GM21526 (cell line): ENCODE data around the gene KCNK6.

Source experiments
- ATAC-seq: cut with Tn5 transposase; IDR thresholded peaks from one replicate; pipeline ENCODE4 v1.9.1; 2021; ENCODE audit warnings: moderate library complexity; ENCODE audit not compliant: unreplicated experiment, low FRiP score

The KCNK6 gene

DNA sequence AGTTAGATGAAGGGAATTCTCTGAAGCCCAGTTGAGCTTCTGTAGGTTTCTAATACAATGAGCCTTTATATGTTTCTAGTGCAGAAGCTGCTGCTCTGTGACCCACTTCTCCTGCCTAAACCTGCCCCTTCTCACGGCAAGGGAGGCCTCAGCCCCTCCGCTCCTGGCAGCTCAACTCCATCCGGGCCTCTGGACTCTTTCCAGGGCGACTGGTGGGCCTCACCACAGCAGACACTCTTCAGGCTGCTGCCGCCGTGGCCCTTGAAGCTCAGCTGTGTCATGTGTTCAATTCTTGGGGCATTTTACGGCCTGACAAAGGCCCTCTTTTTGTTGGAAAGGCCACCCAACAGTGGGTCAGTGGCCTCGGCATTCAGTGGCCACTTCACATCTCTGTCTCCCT, 25.6 kb upstream of the KCNK6 start:
- no peak for ATAC-seq

DNA sequence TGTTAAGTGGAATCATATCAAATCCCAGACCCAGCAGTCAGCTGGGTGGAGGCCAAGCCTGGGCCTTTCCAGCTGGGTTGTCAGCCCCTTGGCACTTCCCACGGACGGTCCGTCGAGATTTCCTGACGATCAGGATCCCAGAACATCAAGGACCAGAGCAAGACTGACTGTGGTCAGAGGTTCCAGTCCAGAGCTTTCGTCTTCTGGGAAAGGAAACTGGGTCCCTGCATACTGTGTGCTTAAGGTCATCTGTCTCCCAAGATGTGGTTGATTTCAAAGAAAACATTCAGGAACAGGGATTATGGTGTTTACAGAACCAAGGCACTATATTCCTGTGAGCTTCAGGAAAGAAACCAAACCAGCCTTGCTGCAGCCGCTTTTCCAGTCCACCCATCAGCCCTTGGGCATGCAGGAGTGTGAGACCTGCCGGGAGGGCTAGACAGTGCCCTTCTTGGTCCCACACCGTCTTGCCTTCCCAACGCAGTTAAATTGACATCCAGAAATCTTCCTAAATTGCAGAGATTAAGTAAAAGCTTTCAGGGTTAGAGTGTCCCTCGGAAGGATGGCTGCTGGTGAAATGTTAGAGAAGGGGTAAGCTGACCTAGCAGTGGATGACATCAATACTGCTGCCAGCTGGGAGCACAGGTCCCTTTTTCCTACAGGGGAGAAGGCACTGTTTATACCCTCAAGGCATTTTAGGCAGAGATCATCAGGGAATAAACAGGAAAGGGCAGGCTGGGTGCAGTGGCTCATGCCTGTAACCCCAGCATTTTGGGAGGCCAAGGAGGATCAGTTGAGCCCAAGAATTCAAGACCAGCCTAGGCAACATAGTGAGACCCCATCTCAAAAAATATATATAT, 20.6 kb upstream of the KCNK6 start:
- no peak for ATAC-seq

DNA sequence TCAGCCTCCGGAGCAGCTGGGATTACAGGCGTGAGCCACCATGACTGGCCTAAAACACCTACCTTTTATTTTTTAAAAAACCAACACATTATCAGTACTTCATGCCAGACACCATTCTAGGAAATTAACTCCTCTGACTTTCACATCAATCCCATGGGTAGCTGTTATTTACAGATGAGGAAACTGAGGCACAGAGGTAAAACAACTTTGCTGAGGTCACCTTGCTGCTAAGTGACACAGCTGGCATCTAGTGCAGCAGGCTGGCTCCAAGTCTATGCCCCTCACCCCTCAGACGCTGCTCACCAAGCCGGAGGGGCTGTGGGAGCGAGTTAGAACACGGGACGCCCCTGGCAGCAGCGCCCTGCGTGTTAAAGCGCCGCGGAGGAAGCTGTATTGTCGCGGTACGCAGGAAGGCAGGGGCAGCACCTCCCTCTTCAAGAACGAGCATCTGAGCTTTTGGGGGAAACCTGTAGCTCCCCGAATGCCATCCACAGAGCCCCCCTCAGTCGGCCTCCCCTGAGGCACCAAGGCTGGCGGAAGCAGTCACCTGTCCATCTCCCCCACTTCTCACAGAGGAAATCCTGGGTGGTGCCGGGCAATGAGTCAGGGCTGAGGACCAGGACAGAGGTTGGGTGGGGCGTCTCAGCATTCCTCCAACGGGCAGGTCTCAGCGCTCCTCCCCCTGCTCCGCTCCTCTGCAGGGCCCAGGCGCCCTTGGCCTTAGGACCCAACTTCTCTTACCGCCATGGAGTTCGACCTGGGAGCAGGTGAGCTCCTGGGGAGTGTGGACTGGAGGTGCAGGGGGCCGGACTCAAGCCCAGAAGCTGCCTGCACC, 15.9 kb upstream of the KCNK6 start, which contains the start of gene C19orf33:
Gene C19orf33 (plus strand): TSS at position 735 of the 835 bp plus-strand sequence. CDS start 11 bp downstream, at position 746.
- ATAC-seq: no peak

DNA sequence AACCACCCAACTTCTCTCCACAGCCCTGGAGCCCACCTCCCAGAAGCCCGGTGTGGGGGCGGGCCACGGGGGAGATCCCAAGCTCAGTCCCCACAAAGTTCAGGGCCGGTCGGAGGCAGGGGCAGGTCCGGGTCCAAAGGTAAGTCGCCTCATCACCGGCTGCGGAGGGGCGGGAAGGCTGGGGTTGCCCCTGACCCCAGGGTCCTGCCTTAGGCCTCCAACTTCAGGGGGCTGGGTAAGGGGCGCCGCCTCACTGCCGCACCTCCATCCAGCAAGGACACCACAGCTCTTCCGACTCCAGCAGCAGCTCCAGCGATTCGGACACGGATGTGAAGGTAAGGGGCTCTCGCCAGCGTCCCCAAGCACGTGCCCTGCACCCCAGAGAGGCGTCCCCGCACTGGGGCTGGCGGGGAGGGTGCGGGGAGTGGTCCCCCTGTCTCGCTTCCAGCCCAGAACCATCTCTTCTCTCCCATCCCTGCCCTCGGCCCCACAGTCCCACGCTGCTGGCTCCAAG, 15.2 kb upstream of the KCNK6 start:
- no peak for ATAC-seq

DNA sequence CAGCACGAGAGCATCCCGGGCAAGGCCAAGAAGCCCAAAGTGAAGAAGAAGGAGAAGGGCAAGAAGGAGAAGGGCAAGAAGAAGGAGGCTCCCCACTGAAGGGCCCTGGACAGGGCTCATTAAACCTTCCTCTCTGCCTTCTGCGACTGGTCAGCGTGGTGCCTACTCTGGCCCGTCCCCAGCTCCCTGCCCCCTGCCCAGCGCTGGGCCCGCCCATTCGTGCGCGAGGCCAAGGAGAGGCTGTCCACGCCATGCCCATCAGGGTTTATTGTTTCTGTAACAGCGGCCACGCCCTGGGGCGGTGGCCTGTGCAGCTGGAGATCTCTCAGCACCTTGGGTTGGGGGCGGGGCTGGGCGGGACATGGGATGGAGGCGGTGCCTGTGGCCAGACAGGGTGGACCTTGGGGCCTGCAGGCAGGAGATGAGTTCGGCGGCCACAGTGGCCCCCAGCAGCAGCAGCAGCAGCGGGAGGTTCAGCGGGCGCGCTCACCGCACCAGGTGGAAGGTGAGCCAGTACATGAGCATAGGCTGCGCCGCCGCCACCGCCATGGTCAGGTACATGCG, 14.7 kb upstream of the KCNK6 start:
- ATAC-seq: no peak

DNA sequence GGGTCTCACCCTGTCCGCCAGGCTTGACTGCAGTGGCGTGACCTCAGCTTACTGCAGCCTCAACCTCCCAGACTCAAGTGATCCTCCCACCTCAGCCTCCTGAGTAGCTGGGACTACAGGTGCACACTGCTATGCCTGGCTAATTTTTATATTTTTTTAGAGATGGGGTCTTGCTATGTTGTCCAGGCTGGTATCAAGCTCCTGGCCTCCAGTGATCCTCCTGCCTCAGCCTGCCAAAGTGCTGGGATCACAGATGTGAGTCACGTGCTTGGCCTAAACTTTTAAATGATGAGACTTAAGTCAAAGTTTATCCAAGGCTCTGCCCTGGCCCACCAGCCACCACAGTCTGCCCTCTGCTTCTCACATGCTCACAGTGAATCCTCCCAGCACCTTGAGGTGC, 13.4 kb upstream of the KCNK6 start:
- ATAC-seq: no peak

DNA sequence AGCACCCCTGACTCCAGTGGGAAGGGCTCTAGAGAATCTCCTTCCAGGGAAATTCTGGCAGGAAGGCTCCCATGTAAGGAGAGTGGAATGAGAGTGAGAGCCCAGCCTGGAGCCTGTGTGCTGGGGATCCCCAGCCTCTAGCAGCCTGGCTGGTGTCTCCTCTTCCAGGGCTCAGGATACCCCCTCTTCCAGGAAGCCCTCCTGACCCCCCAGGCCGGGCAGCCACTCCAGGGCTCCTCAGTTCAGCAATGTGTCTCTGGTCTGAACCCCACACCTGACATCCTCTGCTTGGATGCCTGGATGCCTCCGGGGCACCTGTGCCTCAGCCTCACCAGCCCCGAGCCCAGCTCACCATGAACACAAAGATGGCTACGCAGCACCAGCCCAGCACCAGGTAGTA, 12.6 kb upstream of the KCNK6 start:
- no peak for ATAC-seq

DNA sequence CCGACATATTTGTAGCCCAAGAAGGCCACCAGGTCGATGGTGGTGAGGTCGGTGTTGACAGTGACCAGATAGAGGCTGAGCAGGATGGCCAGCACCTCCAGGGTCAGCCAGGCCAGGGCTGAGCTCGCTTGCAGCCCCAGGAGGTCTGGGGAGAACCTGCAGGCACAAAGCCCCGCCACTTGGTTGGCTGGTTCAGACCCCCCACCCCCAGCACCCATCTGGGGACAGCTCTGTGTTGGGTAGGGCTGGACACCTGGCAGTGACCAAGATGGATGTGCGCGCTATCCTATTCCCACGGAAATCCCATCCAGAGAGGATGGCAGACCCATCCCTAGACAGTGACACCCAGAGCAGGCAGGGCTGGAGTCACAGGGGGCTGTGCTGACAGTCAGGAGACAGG, 12.0 kb upstream of the KCNK6 start:
- ATAC-seq: no peak

DNA sequence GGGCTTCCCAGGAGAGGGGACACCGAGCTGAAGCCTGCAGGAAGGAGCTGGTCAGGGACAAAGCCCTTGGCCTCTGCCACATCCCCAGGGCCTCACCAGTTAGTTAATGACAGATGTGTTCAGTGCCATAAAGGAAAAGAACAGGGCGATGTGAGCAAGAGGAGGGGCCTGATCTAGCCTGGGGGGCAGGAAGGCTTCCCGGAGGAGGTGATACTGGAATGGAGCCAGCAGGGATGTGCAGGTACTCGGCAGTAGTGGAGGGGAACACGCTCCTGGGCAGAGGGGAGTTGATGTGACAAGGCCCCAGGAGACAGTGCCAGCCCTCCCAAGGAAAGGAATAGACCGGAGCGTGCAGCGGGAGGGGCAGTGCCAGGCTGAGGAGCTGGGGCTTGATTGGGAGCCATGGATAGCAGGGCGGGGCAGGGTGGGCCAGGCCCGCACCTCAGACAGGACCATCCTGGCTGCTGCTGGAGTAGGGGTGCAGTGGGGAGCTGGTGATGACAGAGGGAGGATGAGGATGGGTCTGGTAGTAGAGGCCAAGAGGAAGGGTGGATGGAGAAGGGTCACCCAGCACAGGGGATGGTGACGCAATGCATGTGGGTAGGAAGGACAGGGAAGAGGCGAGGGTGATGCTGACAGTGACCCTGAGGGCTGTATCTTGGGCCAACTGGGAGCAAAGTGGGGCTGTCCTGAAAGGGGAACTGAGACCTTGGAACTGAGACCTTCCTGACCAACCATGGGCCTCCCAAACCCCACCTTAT, 11.5 kb upstream of the KCNK6 start:
- no peak for ATAC-seq

DNA sequence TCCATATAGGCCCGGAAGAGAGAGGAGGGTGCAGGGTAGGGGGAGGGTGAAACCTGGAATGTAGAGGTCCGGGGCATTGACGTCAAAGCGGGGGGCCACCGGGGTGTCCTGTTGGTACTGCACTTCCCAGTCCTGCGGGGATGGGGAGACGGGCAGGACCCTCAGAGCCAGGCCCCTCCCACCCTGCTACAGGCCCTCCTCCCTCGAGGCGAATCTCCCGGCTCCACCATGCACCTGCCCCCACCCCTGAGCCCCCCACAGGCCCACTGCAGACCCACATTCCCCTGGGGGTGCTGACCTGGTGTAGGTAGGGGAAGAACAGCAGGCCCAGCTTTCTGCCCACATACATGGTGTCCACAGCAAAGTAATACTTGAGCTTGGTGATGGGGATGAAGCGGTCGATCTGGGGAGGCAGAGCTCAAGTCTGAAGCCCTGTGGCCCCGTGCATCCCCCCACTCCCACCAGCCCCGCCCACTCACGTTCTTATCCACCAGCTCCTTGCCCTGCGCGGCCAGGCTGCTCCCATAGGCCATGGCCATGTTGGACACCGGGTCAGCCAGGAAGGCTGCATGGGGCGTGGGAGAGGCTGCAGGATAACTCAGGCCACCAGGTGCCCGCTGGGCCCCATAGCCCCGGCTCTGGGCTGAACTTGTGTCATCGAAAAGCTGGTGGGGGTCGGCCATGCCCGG, 10.6 kb upstream of the KCNK6 start:
- no peak for ATAC-seq

DNA sequence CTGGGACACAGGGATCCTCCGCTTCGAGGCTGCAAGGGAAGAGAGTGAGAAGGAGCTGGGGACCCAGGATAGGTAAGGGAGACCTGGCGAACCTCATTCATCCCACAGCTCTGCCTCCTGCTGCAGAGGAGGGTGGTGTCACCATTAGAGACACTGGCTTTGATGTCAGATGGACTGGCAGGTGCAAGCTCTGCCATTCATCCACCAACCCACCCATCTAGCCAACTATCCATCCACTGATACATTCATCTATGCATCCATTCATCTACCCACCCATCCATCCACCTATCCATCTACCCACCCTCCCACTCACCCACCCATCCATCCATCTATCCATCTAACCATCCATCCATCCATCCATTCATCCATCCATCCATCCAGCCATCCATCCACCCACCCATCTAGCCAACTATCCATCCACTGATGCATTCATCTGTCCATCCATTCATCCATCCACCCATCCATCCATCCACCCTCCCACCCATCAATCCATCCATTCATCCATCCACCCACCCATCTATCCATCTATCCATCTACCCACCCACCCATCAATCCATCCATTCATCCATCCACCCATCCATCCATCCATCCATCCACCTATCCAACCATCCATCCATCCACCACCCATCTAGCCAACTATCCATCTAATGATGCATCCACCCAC, 9.9 kb upstream of the KCNK6 start:
- ATAC-seq: no peak

DNA sequence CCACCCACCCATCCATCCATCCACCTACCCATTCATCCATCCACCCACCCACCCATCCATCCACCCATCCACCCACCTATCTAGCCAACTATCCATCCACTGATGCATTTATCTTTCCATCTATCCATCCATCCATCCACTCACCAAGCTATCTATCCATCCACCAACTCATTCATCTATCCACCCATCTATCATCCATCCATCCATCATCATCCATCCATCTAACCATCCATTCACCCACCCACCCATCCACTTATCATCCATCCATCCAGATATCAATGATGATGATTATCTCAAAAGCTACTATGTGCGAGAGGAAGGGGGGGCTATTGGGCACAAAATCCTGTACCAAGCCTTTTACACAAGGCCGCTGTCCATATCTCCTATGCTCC, 9.4 kb upstream of the KCNK6 start:
- ATAC-seq: no peak

DNA sequence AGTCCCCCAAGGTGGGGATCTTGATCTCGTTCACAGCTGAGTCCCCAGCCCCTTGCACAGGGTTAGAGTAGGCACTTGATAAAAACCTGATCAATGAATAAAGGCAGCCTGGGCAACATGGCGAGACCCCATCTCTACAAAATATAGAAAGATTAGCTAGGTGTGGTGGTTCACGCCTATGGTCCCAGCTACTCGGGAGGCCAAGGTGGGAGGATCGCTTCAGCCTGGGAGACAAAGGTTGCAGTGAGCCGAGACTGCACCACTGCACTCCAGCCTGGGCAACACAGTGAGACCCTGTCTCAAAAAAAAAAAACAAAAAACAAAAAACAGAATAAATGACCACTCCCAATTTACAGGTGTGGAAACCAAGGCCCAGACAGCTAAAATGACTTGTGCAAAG, 8.7 kb upstream of the KCNK6 start:
- ATAC-seq: no peak

DNA sequence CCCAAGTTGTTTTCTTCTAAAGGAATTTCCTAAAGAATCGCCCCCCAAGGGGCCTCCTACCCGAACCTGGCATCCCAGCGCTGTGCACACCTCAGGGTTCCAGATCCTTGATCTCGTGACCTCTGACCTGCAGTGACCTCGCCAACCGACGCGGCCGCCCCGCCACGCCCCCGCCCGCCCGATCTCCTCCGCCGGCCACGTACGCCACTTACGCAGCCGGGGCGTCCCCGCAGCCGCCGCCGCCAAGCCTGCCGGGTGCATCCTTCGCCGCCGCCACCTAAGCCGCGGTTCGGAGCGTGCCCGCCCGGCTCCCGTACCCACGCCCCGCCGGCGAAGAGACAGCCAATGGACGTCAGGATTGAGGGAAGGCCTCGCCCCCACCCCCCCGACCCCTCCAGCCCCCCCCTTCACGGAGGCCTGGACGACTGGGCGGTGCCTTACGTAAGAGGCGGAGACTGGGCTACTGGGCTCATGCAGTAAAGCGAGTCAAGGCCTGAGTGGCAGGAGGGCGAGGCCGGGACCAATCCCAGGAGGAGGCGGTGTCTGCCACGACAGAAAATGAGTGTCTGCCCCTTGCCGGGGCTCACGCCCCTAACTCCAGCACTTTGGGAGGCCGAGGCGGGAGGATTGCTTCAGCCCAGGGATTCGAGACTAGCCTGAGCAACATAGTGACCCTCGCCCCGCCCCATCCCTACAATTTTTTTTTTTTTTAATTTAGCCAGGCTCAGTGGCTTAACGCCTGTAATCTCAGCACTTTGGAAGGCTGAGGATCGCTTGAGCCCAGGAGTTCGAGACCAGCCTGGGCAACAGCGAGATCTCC, 3.8 kb upstream of the KCNK6 start, which contains the start of gene YIF1B:
Gene YIF1B (minus strand): TSS at position 291 of the 820 bp plus-strand sequence. CDS start 30 bp downstream, at position 261.
- peak; percentile 80 for ATAC-seq

DNA sequence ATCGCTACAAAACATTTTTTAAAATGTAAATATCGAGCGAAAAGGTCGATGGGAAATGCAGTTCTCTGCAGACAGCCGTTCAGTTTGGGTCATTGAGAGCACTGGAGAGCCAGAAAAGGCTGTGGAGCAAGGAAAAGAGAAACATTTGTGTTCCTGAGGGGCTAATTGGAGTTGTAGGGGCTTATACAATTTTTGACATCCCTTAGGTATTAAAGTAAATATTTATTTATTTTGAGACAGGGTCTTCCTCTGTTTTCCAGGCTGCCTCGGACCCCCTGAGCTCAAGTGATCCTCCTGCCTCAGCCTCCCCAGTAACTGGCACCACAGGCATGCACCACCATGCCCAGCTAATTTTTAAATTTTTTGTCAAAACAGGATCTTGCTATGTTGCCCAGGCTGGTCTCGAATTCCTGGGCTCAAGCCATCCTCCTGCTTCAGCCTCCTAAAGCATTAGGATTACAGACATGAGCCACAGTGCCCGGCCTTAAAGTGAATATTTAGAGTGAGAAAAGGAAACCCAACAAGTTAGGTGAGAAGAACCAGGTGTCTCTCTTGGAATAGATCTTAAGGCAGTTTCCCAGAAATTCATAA, 3.1 kb upstream of the KCNK6 start:
- ATAC-seq: no peak

DNA sequence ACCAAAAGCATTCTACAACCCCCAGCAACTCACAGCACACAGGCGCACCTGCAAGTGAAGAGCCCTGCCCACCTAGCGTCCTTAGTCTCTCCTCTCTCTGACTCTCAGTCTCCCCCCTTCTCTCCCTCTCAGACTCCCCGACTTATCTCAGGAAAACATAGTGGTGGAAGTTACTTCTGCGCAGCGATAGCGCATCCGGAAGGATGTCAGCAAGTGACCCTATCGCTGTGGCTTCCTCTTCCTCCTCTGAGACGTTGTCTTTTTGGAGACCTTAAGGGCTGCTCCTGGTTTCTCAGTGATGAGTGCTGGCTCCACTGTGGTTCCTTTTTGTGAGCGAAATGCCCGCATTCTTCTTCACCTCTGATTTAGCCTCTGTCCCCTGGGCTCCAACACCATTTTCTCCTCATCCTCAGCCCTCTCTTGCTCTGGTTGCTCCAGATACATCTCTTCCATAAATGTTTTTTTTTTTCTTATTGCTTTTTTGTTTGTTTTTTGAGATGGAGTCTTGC, 2.5 kb upstream of the KCNK6 start:
- ATAC-seq: no peak

DNA sequence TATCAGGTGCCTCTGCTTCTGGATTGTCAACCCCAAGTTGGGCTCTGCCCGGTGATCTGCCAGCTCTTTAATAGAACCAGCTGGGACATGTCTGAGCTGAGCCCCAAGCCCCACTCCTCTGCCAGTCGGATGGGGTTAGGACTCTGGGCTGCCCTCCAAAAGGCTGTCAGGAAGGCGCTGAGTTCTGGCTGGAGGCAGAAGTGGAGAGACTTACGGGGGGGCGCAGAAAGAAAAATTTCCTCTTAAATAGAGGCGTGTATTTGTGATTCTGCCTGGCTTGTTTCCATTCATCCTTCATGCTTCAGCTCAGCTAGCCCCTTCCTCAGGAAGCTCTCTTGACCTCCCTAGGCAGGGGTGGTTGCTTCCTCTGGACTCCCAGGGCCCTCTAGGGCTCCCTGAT, 985 bp upstream of the KCNK6 start:
- no peak for ATAC-seq

DNA sequence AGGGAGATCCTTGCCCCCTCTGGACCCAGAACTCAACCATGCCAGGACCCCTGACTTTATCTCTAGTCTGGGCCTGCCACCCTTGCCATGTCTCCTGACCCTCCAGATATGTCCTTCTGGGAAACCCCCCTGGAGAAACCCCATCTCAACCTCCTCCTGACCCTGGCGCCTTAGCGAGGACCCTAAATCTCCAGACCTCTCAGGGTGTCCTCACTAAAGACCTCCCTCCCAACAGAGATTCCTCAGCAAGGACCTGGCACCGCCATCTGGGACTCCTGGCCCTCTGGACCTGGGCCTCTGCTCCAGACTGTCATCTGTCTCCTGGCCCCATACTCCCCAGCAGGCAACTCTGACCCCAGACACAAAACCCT, 1.3 kb downstream of the KCNK6 start:
- no peak for ATAC-seq
